ENCODE data around the gene PCDH12.
"Not testable (repeated sequence)": the region's sequence is repeated elsewhere in the genome, so short reads cannot be mapped to it uniquely, and the experiment has no call there.

Gene PCDH12

GRCh38 chr5:141940695-141941271, 17.2 kb downstream of the PCDH12 start:
- DNase-seq (ENCODE audit: low read depth, low spot score): no peak

GRCh38 chr5:141935538-141935937, 22.5 kb downstream of the PCDH12 start:
- DNase-seq (ENCODE audit: low read depth, low spot score): no peak

GRCh38 chr5:141934099-141934844, 23.7 kb downstream of the PCDH12 start:
- DNase-seq (ENCODE audit: low read depth, low spot score): no peak

GRCh38 chr5:141933151-141933550, 24.9 kb downstream of the PCDH12 start:
- no peak for DNase-seq (ENCODE audit: low read depth, low spot score)

GRCh38 chr5:141931694-141932093, 26.3 kb downstream of the PCDH12 start:
- DNase-seq (ENCODE audit: low read depth, low spot score): no peak

- no peak for DNase-seq (ENCODE audit: low read depth, low spot score)
These were observed 28.5 kb downstream of the PCDH12 start for GRCh38 chr5:141929398-141930058.

GRCh38 chr5:141928051-141928450, 30.0 kb downstream of the PCDH12 start:
- DNase-seq (ENCODE audit: low read depth, low spot score): no peak

- DNase-seq (ENCODE audit: low read depth, low spot score): no peak
These were observed 31.6 kb downstream of the PCDH12 start for GRCh38 chr5:141926434-141926833.

GRCh38 chr5:141923448-141924313, 34.3 kb downstream of the PCDH12 start, which contains the start of gene DELE1:
Gene DELE1, plus strand, starts transcription at chr5:141923871. Its CDS starts 71 bp downstream, at chr5:141923942.
- DNase-seq (ENCODE audit: low read depth, low spot score): peak; percentile 86

- not testable (repeated sequence) for DNase-seq (ENCODE audit: low read depth, low spot score)
These were observed 35.1 kb downstream of the PCDH12 start for GRCh38 chr5:141922827-141923447.

GRCh38 chr5:141920771-141921170, 37.2 kb downstream of the PCDH12 start:
- no peak for DNase-seq (ENCODE audit: low read depth, low spot score)

- no peak for DNase-seq (ENCODE audit: low read depth, low spot score)
These were observed 38.5 kb downstream of the PCDH12 start for GRCh38 chr5:141919218-141920119.

- no peak for DNase-seq (ENCODE audit: low read depth, low spot score)
These were observed 40.2 kb downstream of the PCDH12 start for GRCh38 chr5:141917760-141918159.

- no peak for DNase-seq (ENCODE audit: low read depth, low spot score)
These were observed 41.5 kb downstream of the PCDH12 start for GRCh38 chr5:141916522-141916921.

- DNase-seq (ENCODE audit: low read depth, low spot score): no peak
These were observed 42.1 kb downstream of the PCDH12 start for GRCh38 chr5:141915881-141916336.

GRCh38 chr5:141914797-141915196, 43.2 kb downstream of the PCDH12 start:
- DNase-seq (ENCODE audit: low read depth, low spot score): no peak

- no peak for DNase-seq (ENCODE audit: low read depth, low spot score)
These were observed 43.7 kb downstream of the PCDH12 start for GRCh38 chr5:141914199-141914743.

- DNase-seq (ENCODE audit: low read depth, low spot score): no peak
These were observed 44.3 kb downstream of the PCDH12 start for GRCh38 chr5:141913560-141914198.

GRCh38 chr5:141910271-141910673, 47.7 kb downstream of the PCDH12 start:
- DNase-seq (ENCODE audit: low read depth, low spot score): no peak

Measured in activated CD4-positive, CD25-positive, alpha-beta regulatory T cell treated with anti-CD3 and anti-CD28 coated beads, Interleukin-2, amount 50 U/mL, for 16 hours (primary cell).